Measurements from ENCODE around the gene ZNF709.
"Not testable (repeated sequence)": the region's sequence is repeated elsewhere in the genome, so short reads cannot be mapped to it uniquely, and the experiment has no call there.

DNA sequence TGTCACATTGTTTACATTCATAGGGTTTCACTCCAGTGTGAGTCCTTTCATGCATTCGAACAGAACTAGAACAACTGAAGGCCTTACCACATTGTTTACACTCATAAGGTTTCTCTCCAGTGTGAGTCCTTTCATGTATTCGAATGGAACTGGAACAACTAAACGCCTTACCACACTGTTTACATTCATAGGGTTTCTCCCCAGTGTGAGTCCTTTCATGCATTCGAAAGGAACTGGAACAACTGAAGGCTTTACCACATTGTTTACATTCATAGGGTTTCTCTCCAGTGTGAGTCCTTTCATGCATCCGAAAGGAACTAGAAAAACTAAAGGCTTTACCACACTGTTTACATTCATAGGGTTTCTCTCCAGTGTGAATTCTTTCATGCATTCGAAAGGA is 20.5 kb downstream of the ZNF709 start:
- TF ChIP-seq, protein P1, sequence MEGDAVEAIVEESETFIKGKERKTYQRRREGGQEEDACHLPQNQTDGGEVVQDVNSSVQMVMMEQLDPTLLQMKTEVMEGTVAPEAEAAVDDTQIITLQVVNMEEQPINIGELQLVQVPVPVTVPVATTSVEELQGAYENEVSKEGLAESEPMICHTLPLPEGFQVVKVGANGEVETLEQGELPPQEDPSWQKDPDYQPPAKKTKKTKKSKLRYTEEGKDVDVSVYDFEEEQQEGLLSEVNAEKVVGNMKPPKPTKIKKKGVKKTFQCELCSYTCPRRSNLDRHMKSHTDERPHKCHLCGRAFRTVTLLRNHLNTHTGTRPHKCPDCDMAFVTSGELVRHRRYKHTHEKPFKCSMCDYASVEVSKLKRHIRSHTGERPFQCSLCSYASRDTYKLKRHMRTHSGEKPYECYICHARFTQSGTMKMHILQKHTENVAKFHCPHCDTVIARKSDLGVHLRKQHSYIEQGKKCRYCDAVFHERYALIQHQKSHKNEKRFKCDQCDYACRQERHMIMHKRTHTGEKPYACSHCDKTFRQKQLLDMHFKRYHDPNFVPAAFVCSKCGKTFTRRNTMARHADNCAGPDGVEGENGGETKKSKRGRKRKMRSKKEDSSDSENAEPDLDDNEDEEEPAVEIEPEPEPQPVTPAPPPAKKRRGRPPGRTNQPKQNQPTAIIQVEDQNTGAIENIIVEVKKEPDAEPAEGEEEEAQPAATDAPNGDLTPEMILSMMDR (conservative IDR thresholded peaks at IDR 0.05; ENCODE audit: low read length), result not testable (repeated sequence)
- TF ChIP-seq EZH2phosphoT487 (IDR thresholded peaks at IDR 0.05; ENCODE audit: borderline replicate concordance, low read depth, low read length), result not testable (repeated sequence)

All from OCI-LY7 (cell line).